ENCODE measurements around the gene ITGB1. TPM values are rescaled to one million over a fixed set of nuclear protein-coding genes. Genes with fewer than 3 reads are reported as not detected.

ITGB1 gene
- total RNA-seq, 1 donor from 2014 or later: 263 TPM

- H3K9me3 Mint-ChIP-seq (ENCODE audit: unreplicated experiment): no peaks in the 10 kb centered on the region
- no peak overlapping the region for H3K4me3 Mint-ChIP-seq (ENCODE audit: unreplicated experiment)
These were observed 79.4 kb downstream of the ITGB1 start for GRCh38 chr10:32878646-32879045.

GRCh38 chr10:32877915-32878314 lies 80.1 kb downstream of the ITGB1 start:
- Mint-ChIP-seq H3K27me3 (ENCODE audit: unreplicated experiment) (peaks cover 2% of the 10 kb centered on the region), H3K36me3 (ENCODE audit: unreplicated experiment) (no peaks in the 10 kb centered on the region), H3K4me3 (ENCODE audit: unreplicated experiment) (no peak overlapping the region), H3K4me1 (ENCODE audit: low read depth, unreplicated experiment) (no peaks in the 10 kb centered on the region), H3K27ac (ENCODE audit: unreplicated experiment) (no peak overlapping the region), H3K9me3 (ENCODE audit: unreplicated experiment) (no peaks in the 10 kb centered on the region)
- no peak for DNase-seq
- no peak for TF ChIP-seq CTCF (IDR thresholded peaks at IDR 0.05; ENCODE audit: partially characterized antibody, unreplicated experiment)

More at GRCh38 chr10:32878646-32879045, 79.4 kb downstream of the ITGB1 start:
- Mint-ChIP-seq H3K36me3 (ENCODE audit: unreplicated experiment) (no peaks in the 10 kb centered on the region), H3K4me1 (ENCODE audit: low read depth, unreplicated experiment) (no peaks in the 10 kb centered on the region), H3K27me3 (ENCODE audit: unreplicated experiment) (peaks cover 2% of the 10 kb centered on the region), H3K27ac (ENCODE audit: unreplicated experiment) (no peak overlapping the region)
- DNase-seq: no peak
- no peak for TF ChIP-seq CTCF (IDR thresholded peaks at IDR 0.05; ENCODE audit: partially characterized antibody, unreplicated experiment)

- no peak for DNase-seq
- Mint-ChIP-seq H3K4me3 (ENCODE audit: unreplicated experiment) (no peak overlapping the region), H3K9me3 (ENCODE audit: unreplicated experiment) (no peaks in the 10 kb centered on the region), H3K36me3 (ENCODE audit: unreplicated experiment) (no peaks in the 10 kb centered on the region), H3K4me1 (ENCODE audit: low read depth, unreplicated experiment) (peaks cover 2% of the 10 kb centered on the region), H3K27me3 (ENCODE audit: unreplicated experiment) (no peaks in the 10 kb centered on the region), H3K27ac (ENCODE audit: unreplicated experiment) (no peak overlapping the region)
- TF ChIP-seq CTCF (IDR thresholded peaks at IDR 0.05; ENCODE audit: partially characterized antibody, unreplicated experiment): no peak
These were observed 92.9 kb downstream of the ITGB1 start for GRCh38 chr10:32865170-32865569.

DNA sequence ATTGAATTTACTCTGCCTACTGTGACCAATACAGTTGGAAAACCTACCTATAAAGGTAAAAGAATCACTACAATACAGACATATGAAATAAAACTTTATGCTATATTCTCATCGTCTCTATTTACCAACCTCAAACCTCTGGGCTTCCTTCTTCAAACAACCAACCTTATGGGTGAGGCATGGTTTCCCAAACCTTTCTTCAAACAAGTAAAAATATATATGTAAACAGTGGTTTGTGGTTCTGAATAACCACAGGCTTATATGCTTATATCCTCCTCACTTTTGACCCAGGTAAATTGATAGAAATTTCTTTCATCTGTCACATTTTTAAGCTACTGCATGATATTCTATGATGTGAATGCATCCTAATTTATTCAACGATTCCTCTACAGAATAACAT lies 103.6 kb downstream of the ITGB1 start:
- no peaks in the 10 kb centered on the region for H3K4me1 Mint-ChIP-seq (ENCODE audit: low read depth, unreplicated experiment)
- no peak overlapping the region for H3K4me3 Mint-ChIP-seq (ENCODE audit: unreplicated experiment)
- no peaks in the 10 kb centered on the region for H3K9me3 Mint-ChIP-seq (ENCODE audit: unreplicated experiment)
- H3K27ac Mint-ChIP-seq (ENCODE audit: unreplicated experiment): no peak overlapping the region
- no peaks in the 10 kb centered on the region for H3K36me3 Mint-ChIP-seq (ENCODE audit: unreplicated experiment)
- no peak for DNase-seq
- peaks cover 2% of the 10 kb centered on the region for H3K27me3 Mint-ChIP-seq (ENCODE audit: unreplicated experiment)
- no peak for TF ChIP-seq CTCF (IDR thresholded peaks at IDR 0.05; ENCODE audit: partially characterized antibody, unreplicated experiment)

DNA sequence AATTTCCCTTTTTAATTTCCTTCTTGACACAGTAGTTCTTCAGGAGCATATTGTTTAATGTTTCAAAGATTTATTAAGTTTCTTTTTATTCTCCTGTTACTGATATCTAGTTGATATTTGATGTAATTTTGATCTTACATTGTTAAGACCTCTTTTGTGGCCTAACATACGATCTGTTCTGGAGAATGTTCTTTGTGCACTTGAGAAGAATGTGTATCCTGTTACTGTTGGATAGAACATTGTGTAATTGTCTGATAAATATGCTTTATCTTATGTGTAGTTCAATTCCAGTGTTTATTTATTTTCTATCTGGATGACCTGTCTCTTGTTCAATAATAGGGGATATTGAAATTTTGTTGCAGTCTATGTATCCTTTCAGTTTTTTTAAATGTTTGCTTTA lies 106.7 kb downstream of the ITGB1 start:
- H3K36me3 Mint-ChIP-seq (ENCODE audit: unreplicated experiment): no peaks in the 10 kb centered on the region
- DNase-seq: no peak
- no peaks in the 10 kb centered on the region for H3K4me1 Mint-ChIP-seq (ENCODE audit: low read depth, unreplicated experiment)
- no peak overlapping the region for H3K4me3 Mint-ChIP-seq (ENCODE audit: unreplicated experiment)
- no peaks in the 10 kb centered on the region for H3K27me3 Mint-ChIP-seq (ENCODE audit: unreplicated experiment)
- H3K27ac Mint-ChIP-seq (ENCODE audit: unreplicated experiment): no peak overlapping the region
- no peak for TF ChIP-seq CTCF (IDR thresholded peaks at IDR 0.05; ENCODE audit: partially characterized antibody, unreplicated experiment)
- H3K9me3 Mint-ChIP-seq (ENCODE audit: unreplicated experiment): no peaks in the 10 kb centered on the region
